Fibroblast of peridontal ligament (primary cell): ENCODE results near the gene AMN.
A peak's percentile ranks its signal among the peaks of the same experiment; 100 is the strongest.

Source experiments
- DNase-seq: peaks from one replicate; pipeline ENCODE4 v3.0.0-alpha.2; 2010; ENCODE audit errors: extremely low read depth

The AMN gene

DNA sequence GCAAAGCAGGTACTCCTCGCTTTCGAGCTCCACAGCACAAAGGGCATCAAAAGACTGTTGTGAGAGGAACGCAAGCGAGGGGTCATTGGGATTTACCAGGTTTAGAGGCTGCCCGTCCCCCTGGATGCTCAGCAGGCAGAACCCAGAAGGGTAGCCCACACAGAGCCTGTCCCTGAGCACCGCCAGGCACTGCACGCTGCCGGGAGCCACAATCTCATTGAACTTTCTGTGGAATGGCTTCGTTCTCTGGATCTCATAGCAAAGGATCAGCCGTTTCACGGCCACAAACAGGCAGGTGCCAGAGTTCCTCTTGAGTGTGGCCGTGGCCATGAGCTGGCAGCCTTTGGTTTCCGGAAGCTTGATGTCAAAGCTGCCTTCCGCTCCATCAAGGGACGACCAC lies 21.5 kb downstream of the AMN start:
- no peak for DNase-seq

- DNase-seq = no peak
These were observed 22.2 kb downstream of the AMN start for GRCh38 chr14:102944448-102945330.

- no peak for DNase-seq
These were observed 23.1 kb downstream of the AMN start for GRCh38 chr14:102945346-102946130.

- DNase-seq = no peak
These were observed 25.0 kb downstream of the AMN start for GRCh38 chr14:102947321-102948103.

DNA sequence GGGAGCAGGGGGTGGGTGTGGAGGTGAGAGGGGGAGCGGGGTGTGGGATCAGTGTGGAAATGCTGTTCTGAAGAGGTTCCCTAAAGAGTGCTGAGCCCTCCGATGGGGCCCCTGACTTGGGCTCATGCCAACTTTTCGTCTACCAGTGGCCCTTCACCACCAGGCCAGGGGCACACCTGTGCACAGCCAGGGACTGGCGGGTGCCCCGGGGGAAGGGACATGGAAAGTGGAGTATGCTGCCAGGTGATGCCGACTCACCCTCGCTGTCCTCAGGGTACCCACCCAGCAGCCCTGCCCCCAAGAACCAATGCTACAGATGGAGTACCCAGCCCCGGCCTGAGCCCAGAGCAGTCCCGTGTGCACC lies 26.2 kb downstream of the AMN start:
- no peak for DNase-seq

DNA sequence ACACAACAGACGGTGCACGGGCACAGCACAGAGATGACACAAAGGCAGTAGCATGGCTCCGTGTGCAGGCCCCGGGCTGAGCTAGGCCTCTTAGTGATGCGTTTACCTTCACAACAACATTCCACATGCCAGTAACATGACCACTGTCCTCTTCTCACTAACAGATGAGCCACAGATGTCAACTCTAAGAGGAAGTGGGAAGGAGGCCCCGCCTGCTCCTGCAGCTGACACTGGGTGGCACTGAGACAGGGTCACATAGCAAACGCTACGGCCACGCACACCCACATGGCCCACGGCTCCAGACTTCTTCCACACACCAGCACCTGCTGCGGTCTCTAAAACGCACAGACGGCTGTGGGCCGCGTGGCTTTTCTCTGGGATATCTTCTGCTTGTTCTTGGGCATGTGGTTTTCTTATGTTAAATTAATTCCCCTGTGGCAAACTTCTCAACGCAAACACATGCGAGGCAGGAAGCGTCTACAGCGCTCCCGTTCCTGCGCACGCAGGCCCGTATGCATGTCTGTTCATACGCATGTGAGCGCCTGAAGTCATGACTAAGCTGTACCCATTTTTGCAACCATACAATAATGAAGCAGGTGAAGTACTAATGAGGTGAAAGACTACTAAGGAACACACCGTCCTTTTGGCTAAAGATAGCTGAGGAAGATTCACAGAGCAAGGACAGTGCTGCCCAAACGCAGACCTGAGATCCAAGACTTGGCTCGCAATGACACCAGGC lies 26.8 kb downstream of the AMN start:
- DNase-seq = no peak

- peak; percentile 43 for DNase-seq
These were observed 27.5 kb downstream of the AMN start for GRCh38 chr14:102949801-102950451.

- no peak for DNase-seq
These were observed 28.6 kb downstream of the AMN start for GRCh38 chr14:102951034-102951433.

DNA sequence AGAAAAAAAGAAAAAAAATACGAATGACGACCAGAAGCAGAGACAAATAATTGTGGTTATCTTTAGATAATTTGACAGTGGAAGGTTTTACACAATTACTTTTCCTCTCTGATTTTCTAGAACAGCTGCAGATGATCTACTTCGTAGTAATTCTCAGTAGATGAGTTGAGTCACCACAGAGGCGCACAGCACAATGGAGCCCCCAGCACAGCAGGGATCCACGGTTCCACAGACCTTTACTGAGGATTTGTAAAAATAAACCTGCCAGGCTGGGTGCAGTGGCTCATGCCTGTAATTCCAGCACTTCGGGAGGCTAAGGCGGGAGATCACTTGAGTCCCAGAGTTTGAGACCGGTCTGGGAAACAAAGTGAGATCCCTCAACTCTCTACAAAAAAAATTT lies 29.3 kb downstream of the AMN start:
- peak; percentile 14 for DNase-seq

DNA sequence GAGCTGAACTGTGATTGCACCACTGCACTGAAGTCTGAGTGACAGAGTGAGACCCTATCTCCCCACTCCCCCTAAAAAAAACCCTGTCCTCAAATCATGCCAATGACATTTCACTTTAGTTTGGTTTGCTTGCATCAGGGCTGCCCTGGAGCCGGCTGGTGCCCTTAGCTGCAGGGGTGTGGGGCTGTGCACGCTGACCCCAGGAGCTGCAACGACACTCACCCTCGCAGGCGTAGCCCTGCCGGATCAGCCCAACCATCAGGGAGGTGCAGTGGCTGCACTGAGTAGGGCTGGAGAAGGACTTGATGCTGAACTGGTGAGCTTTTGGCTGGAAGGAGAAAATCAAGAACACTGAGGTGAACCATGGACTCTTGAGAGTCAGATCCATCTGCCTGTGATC lies 29.8 kb downstream of the AMN start:
- DNase-seq = no peak

- DNase-seq = no peak
These were observed 30.6 kb downstream of the AMN start for GRCh38 chr14:102953100-102953499.

- DNase-seq = no peak
These were observed 31.8 kb downstream of the AMN start for GRCh38 chr14:102954081-102954789.

GRCh38 chr14:102955636-102956408 lies 33.4 kb downstream of the AMN start:
- no peak for DNase-seq

DNA sequence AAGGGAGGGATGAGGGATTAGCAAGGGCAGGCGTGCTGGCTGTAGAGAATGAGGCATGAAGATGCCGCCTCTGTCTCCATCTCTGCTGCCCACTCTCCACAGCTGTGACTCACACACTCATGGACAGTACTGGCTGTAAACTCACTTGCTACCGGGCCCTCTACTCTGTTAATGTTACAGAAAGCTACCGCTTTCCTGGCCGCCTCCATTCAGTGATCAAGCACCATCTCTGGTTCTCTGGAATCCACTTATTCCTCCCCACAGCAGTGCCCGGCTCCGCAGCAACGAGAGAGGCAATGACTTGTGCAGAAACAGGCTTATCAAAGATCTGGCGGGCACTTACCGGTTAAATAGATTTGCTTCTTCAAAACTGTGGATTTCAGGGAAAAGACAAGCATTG lies 34.8 kb downstream of the AMN start:
- no peak for DNase-seq

DNA sequence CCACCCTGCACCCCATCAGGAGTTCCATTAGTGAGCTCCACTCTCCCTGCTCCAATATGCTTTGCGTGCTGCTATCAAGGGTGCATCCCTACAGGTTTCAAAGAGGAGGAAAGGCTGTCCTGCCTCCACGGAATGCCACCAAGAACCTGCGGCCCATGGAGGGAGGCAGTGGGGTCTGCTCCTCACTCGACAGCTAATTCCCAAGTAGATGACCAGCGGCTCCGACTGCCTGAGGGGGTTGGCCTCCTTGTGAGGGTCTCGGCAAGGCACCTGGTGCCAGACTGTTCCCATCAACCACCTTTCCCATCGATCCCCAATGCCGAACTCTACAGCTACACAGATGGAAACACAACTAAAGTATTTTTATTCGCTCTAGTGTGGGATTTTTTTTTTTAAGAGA lies 36.0 kb downstream of the AMN start:
- DNase-seq = no peak

DNA sequence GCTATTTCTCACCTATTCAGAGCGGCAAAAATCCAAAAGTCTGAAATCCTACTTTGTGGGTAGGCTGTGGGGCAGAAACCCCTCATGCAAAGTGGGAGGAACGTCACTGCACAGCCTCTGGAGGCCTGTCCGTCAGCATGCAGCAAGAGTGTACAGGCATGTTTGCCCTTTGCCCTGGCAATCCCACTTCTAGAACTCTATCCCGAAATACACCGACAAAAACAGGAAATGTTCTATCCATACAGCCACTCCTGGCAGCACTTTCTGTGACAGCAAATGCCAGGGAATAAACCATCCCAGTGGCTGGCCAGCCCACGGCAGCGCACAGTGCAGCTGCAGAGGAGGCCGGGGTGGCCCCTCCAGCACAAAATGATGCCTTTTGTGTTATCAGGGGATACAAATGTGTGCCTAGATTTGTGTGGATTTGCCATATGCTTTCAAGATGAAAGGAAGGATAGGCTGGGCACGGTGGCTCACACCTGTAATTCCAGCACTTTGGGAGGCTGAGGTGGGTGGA lies 39.7 kb downstream of the AMN start:
- DNase-seq = no peak

- no peak for DNase-seq
These were observed 41.8 kb downstream of the AMN start for GRCh38 chr14:102964152-102964730.

GRCh38 chr14:102965282-102965681 lies 42.8 kb downstream of the AMN start:
- DNase-seq = no peak
